ENCODE measurements around the gene TRPM2.

The TRPM2 gene

DNA sequence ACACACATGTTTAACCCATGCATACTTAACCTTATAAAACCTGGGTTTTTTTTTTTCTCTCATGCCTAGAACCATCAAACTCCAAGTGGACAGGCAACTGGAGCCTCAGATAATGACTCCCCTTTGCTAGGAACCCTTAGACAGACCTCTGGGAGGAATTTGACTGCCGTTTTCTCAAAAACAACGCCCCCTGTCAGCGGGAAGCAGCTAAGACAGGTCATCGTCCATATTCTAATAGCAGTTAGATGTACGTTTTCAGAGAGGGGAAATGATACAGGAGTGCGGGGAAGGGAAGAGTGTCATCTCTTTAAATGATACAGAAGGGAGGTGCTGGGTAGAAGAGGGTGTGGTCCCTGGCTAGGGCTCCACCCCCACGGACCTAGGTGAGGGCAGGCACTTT lies 136.5 kb downstream of the TRPM2 start:
- DNase-seq: no peak

- no peak for DNase-seq
These were observed 137.0 kb downstream of the TRPM2 start for GRCh38 chr21:44490405-44490804.

DNA sequence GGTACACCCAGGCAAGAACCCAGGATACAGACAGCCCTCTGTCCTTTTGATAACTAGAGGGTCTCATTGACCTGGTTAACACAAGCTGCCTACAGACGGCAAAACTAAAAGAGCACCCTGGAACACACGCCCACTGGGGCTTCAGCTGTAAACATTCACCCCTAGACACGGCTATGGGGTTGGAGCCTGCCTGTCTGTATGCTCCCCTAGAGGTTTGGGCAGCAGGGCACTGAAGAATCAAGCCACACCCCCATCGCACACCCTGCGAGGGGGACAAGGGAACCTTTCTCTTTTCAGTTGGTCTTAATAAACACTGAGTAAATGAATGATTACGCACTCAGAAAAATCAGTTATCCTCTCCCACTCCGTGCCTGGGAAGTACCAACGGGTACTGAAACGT lies 137.4 kb downstream of the TRPM2 start:
- DNase-seq: no peak
